HG03575 (cell line): ENCODE measurements around the gene HJURP.

Experiments used
- ATAC-seq: cut with Tn5 transposase; IDR thresholded peaks from one replicate; pipeline ENCODE4 v1.9.1; 2021; ENCODE audit not compliant: unreplicated experiment, insufficient number of reproducible peaks, low FRiP score; ENCODE audit errors: extremely low read depth

Gene HJURP

DNA sequence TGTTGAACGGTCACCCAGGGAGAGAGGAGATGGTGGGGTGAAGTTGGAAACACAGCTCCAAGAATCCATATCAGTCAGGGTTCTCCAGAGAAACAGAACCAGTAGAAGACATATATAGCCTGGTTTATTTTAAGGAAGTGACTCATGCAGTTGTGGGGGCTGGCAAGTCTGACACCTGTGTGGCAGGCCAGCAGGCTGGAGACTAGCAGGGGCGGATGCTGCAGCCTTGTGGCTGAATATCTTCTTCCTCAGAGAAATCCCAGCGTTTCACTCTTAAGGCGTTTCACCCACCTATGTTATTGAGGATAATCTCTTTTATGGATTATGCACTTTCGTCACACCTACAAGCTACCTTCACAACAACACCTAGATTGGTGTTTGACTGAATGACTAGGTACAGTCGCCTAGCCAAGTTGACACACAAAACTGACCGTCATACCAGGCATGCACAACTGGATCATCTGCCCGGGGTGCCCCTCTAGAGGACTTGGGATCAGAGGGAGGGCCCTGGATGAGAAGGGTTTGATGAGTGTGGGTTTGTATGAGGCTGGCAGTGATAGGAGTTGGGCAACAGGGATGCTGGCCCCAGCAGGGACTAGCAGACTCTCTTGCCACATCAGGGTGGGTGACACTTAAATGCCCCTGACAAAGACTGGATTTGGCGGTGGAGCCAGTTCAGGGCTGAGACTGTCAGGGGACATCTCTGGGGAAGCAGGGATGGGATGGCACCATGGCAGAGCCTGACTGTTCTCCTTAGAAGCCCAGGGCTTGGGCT is 52.8 kb downstream of the HJURP start:
- ATAC-seq: no peak

DNA sequence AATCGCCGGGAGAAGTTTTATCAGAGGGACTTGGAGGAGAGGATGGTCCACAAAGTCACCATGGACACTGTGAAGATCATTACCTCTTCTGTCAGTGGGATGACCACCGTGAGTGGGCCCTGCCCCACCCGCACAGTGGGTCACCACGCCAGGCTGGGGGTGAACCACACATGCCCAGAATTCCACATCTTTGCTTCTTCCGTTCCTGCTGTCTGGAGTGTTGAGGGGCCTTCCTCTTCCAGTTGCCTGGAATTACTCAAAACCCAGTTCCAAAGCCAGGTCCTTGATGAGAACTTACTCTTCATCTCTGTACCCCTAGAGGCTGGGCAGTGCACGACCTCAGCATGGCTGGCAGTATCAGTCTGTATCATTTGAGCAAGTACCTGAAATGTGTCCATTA is 54.1 kb downstream of the HJURP start:
- ATAC-seq: no peak

GRCh38 chr2:233799716-233800115 is 54.6 kb downstream of the HJURP start:
- ATAC-seq: no peak

DNA sequence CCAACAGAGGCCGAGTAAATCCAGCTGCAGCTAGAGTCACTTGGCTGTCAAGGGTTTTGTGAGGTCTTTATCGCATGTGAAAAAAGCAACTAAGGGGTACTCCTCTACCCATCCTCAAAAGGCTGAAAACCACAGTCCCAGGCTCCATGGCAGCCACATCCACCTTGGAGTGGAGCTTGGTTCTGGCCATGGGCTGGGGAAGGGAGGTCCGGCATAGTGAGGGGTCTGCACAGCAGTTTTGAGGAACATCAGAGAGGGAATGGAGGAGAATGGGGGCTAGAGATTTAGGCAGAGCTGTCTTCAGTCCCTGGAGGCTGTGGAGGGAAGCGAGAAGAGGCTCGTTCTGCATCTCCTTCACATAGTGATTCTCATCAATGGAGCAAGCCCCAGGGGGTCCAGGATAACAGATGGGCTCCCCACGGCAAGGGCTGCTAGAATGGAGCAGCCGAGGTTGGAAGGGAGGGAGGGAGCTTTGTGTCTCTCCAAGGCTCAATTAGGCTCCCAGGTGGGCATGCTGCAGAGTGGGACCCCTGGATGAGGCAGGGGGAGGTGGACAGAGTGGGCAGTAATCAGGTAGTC is 55.2 kb downstream of the HJURP start:
- ATAC-seq: no peak

GRCh38 chr2:233798335-233799086 is 55.8 kb downstream of the HJURP start:
- no peak for ATAC-seq

GRCh38 chr2:233796254-233796653 is 58.1 kb downstream of the HJURP start:
- no peak for ATAC-seq

GRCh38 chr2:233795735-233796171 is 58.6 kb downstream of the HJURP start:
- no peak for ATAC-seq

GRCh38 chr2:233794128-233794658 is 60.1 kb downstream of the HJURP start:
- no peak for ATAC-seq

- ATAC-seq: no peak
These were observed 60.7 kb downstream of the HJURP start for GRCh38 chr2:233793465-233794127.

DNA sequence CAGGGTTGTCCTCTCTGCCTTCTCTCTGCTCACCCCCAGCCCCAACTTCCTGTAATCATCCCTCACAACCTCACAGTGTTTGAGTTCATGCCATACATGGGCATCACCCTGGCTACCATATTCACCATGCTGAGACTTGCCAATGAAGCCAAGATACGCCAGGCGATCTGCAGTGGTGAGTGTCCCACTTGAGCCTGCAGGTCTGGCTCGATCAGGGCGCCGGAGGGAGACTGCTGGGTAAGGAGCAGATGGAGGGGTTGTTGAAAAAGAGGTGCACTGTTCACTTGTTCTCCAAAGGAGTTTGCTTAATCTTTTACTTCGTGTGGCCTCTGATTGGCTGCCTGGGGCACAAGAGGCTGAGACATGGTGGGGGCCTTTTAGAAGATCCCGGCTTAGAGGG is 61.6 kb downstream of the HJURP start:
- no peak for ATAC-seq

- no peak for ATAC-seq
These were observed 62.4 kb downstream of the HJURP start for GRCh38 chr2:233791883-233792329.

- ATAC-seq: no peak
These were observed 63.0 kb downstream of the HJURP start for GRCh38 chr2:233791151-233791882.

- no peak for ATAC-seq
These were observed 64.8 kb downstream of the HJURP start for GRCh38 chr2:233789554-233789953.
